H7 (cell line): Measurements from ENCODE around the gene PDLIM7. TPM values are rescaled to one million over a fixed set of nuclear protein-coding genes. Genes with fewer than 3 reads are reported as not detected.
A peak's percentile ranks its signal among the peaks of the same experiment; 100 is the strongest.

Experiments
- DNase-seq: peaks from one replicate; pipeline ENCODE4 v3.0.0; 2012
- H3K27me3 ChIP-seq: 2 replicates; pipeline ENCODE4 v1.6.0; 2011; ENCODE audit warnings: mild to moderate bottlenecking, low read length; ENCODE audit not compliant: control insufficient read depth, insufficient read depth
- H3K36me3 ChIP-seq: replicated peaks from 2 replicates; pipeline ENCODE4 v1.5.1; 2011; ENCODE audit warnings: low read length; ENCODE audit not compliant: control insufficient read depth, insufficient read depth
- H3K4me3 ChIP-seq: 2 replicates; pipeline ENCODE4 v1.5.1; 2011; ENCODE audit warnings: low read depth, mild to moderate bottlenecking, control low read depth, low read length, moderate library complexity; ENCODE audit not compliant: insufficient read depth
- total RNA-seq: library from RNA; depleted of rRNA; stranded (reverse); fragments of >200 nt; shearing (Covaris generic); gene quantifications from 2 replicates; pipeline ENCODE4 v1.2.3, GENCODE V29; 2014

PDLIM7 gene
- total RNA-seq, 1 experiment from 2014 or later = 97.3 TPM

GRCh38 chr5:177483042-177483441 is 14.4 kb downstream of the PDLIM7 start:
- H3K36me3 ChIP-seq = peaks cover 29% of the 10 kb centered on the region
- no peak for DNase-seq
- H3K27me3 ChIP-seq = no peaks in the 10 kb centered on the region
- H3K4me3 ChIP-seq = no peak overlapping the region

- peaks cover 23% of the 10 kb centered on the region for H3K36me3 ChIP-seq
- DNase-seq = no peak
- no peak overlapping the region for H3K4me3 ChIP-seq
- no peaks in the 10 kb centered on the region for H3K27me3 ChIP-seq
Observed at GRCh38 chr5:177482359-177482795, 15.0 kb downstream of the PDLIM7 start.

- DNase-seq = no peak
- H3K4me3 ChIP-seq = no peak overlapping the region
- no peaks in the 10 kb centered on the region for H3K27me3 ChIP-seq
- H3K36me3 ChIP-seq = peaks cover 15% of the 10 kb centered on the region
Observed at GRCh38 chr5:177479774-177480173, 17.6 kb downstream of the PDLIM7 start.

- H3K36me3 ChIP-seq = peaks cover 9% of the 10 kb centered on the region
- no peak overlapping the region for H3K4me3 ChIP-seq
- no peaks in the 10 kb centered on the region for H3K27me3 ChIP-seq
- DNase-seq = no peak
Observed at GRCh38 chr5:177478711-177479646, 18.4 kb downstream of the PDLIM7 start.

- Histone ChIP-seq H3K36me3 (peaks cover 4% of the 10 kb centered on the region), H3K4me3 (no peak overlapping the region), H3K27me3 (no peaks in the 10 kb centered on the region)
- no peak for DNase-seq
Observed at GRCh38 chr5:177477701-177478477, 19.5 kb downstream of the PDLIM7 start.

- Histone ChIP-seq H3K36me3 (peaks cover 6% of the 10 kb centered on the region), H3K27me3 (no peaks in the 10 kb centered on the region), H3K4me3 (no peak overlapping the region)
- DNase-seq = no peak
Observed at GRCh38 chr5:177476531-177477233, 20.7 kb downstream of the PDLIM7 start.

- Histone ChIP-seq H3K36me3 (peaks cover 14% of the 10 kb centered on the region), H3K4me3 (no peak overlapping the region), H3K27me3 (no peaks in the 10 kb centered on the region)
- DNase-seq = no peak
Observed at GRCh38 chr5:177475563-177476427, 21.6 kb downstream of the PDLIM7 start.

GRCh38 chr5:177474846-177475562 is 22.4 kb downstream of the PDLIM7 start:
- no peak for DNase-seq
- Histone ChIP-seq H3K27me3 (no peaks in the 10 kb centered on the region), H3K36me3 (peaks cover 16% of the 10 kb centered on the region), H3K4me3 (no peak overlapping the region)

- Histone ChIP-seq H3K36me3 (peaks cover 15% of the 10 kb centered on the region), H3K27me3 (no peaks in the 10 kb centered on the region), H3K4me3 (peak overlapping the region; percentile 26; the same call in 1 of the 2 replicates)
- DNase-seq = peak; percentile 78
Observed at GRCh38 chr5:177474002-177474476, 23.4 kb downstream of the PDLIM7 start.

- Histone ChIP-seq H3K4me3 (peak within 1 kb of the TSS; percentile 81), H3K27me3 (no peaks in the 10 kb centered on the region), H3K36me3 (peaks cover 18% of the 10 kb centered on the region)
- DNase-seq = peak; percentile 100
Observed at GRCh38 chr5:177473443-177474001, 23.9 kb downstream of the PDLIM7 start, which contains the start of gene DBN1. TSS of gene DBN1 (minus strand) at chr5:177473634. CDS start at chr5:177473521, 113 bp downstream.

- Histone ChIP-seq H3K27me3 (no peaks in the 10 kb centered on the region), H3K4me3 (peak overlapping the region; percentile 81), H3K36me3 (peaks cover 25% of the 10 kb centered on the region)
- peak; percentile 95 for DNase-seq
Observed at GRCh38 chr5:177472460-177473442, 24.7 kb downstream of the PDLIM7 start.
